HG02973 (cell line): Measurements from ENCODE around the gene FAM210B.
"Not testable (repeated sequence)": the region's sequence is repeated elsewhere in the genome, so short reads cannot be mapped to it uniquely, and the experiment has no call there.

Source experiments
- ATAC-seq: cut with Tn5 transposase; IDR thresholded peaks from one replicate; pipeline ENCODE4 v1.9.1; 2021; ENCODE audit warnings: moderate library complexity; ENCODE audit not compliant: unreplicated experiment

Gene FAM210B

DNA sequence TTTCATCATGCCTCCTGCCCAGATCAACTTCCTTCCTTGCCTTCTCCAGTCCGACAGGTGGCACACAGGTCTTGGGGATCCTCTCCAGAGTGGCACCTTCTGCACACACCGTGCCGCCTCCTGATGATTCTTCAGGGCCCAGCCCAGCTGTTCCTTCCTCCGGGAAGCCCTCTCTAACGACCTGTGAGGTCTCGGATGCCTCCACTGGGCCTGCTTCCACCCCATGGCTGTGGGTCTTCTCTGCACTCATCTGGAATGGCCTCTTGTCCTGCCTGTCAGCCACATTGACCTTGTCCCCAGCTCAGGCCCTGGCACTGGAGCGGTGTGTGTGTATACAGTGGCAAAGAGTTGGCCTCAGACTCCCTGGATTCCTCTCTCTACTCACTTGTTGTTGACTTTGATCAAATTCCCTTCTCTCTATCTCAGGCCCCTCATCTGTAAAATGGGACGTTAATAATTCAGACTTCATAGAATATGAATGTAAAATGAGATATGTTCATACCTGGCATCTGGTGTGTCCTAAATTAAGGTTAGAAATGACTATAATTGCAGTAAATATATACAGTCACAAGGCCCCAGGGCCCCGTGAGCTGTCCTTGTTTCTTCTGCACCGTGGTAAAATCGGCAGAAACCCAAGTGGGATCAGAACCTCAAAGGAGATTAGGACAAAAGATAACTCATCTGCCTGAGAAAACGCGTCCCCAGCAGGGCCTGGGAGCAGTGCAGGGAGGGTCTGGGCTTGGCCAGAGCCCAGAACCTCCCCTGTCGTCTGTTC is 1.5 kb downstream of the FAM210B start:
- no peak for ATAC-seq

DNA sequence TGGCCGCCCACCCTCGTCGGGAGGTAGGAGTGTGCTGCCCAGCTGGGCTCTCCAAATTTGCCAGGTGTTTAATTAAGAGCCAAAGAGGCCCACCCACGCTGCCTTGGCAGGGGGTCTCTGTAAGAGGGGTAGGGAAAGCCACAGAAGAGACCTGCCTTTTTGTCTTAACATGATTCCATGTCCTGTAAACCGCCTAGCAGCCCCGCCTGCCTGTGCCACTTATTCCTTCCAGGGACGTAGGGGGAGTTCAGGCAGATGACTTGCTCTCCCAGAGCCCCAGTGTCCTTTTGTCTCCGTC is 2.1 kb downstream of the FAM210B start:
- no peak for ATAC-seq

DNA sequence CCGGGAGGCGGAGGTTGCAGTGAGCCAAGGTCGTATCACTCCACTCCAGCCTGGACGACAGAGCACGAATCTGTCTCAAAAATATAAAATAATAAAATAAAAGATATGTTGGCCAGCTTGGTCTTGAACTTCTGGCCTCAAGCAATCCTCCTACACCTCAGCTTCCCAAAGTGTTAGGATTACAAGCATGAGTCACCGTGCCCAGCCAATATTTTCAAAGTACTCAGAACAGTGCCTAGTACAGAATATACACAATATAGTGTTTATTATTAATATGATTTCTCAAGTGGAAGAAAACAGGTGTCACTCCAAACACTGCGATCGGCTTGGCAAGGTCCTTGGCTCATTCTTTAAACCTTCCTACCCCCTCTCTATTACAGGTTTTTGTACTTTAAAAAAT is 3.1 kb downstream of the FAM210B start:
- no peak for ATAC-seq

DNA sequence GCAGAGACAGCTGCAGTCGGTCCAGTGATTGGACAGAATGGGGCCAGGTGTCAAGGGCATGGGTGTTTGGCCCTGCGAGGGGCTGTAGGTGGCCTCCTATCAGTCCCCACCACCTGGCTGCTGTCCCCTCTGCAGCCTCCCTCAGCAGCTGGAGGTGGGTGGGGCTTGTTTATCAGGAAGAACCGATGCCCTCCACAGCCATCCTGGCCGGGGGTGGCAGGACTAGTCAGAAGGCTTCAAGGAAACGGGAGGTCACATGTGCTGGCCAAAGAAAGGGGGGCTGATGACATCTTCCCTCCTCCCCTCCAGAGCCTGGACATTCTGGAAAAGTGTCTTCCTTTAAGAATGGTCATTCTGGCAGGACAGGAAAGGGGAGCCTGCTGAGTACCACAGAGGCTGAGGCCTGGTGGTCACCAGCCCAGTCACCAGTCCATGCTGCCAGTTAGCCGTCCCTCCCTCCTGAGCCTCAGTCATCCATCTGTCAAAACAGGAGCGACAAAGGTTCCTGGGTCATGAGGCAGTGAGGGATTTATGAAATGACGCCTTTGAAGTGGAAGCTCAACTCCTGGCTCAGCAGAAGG is 4.1 kb downstream of the FAM210B start:
- no peak for ATAC-seq

DNA sequence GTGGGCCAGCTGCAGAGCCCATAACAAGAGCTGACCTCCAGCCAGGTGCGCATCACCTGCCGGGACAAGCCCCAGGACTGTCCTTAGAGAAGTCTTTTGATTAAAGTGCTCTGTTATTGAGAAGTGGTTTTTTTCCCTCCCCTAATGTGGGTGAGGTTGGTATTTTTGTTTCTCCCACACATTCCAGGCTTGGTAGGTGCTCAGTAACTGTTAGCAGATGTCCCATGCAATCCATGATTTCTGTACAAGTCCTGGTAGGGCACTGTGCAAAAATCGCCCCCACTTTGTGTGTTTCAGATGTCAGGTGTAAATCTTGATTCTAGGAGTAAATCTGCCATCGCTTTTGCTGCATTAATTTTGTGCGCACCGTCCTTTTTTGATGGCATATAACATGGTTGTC is 4.7 kb downstream of the FAM210B start:
- no peak for ATAC-seq

DNA sequence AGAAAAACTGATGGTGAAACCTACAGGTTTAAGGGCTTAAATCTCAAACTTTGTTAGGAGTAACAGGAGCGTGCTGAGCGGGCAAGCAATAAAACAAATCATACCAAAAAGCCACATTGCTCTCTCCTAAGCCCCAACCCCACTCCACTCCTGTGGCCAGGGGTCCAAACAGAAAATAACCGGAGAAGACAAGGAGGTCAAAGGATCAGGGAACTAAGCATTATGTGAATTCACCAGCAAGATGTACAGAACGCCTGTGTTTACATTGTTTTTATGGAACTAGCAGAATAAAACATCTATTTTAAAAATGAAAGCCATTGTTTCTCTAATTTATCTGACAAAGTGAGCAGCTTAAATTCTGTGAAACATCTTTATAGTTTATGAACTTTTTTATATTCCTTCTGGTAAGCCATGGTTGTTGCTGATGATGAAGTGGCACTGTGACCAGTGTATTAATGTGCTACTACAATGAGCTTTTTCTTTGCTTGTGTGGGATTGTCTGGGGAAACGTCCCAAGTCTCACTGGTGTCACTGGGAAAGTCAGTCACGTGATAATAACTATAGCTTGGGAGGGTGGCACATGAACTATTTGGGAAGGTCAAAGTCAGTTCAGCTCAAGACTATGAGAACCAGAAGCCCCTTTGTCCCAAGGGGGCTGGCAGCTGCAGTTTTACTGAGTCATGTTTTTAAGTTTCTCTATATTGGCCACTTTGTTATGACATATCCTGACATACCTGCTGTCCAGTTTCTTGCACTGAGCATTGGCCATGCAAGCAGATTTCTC is 9.8 kb downstream of the FAM210B start:
- no peak for ATAC-seq

DNA sequence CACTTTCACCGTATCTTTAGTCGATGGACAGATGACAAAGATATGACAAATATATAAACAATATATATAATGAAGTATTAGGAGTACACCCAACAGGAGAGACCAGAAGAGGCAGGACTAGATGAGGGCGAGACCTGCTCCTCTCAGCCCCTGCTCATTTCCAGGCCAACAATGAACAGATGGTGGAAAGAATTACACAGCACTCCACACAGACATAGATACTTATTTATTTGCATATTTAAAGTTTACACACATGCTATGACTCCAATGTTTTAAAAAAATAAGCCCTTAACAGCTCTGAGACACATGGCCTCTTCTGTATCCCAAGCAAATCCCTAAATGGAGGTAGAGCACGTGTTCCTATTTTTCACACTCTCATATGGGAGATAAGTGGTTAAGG is 10.4 kb downstream of the FAM210B start:
- no peak for ATAC-seq

DNA sequence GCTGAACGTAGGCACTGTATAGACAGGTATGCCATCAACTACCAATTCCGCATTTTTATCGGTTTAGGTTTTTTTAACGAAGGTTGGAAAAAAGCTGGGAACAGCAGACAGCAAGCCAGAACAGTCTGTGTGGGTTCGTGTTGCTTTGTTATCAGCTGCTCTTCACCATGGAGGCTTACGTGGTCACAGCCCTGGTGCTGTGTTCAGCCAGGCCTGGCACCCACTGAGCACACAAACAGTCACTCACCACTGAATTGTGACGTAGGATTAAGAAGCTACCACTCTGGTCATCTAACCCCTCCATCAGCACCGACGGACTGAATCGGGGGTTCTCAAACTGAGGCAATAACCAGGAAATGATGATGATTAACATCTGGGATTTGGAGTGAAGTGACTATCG is 13.2 kb downstream of the FAM210B start:
- no peak for ATAC-seq

DNA sequence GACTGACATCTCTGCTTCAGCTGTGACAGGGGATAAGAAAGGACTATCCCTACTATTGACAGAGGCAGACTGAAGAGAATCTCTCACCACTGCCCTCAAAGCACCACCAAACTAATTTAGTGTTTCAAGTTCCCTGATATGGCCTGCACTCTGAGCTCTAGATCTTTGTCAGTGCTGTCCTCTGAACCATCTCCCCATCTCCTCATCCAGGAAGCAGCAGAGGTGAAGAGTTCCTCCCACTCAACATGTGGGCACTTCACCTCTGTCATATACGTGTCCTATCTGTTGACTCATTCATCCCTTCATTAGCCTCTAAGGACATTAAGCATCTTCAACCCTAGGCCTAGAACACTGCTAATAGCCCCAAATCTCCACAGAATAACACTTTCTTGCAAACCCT is 14.1 kb downstream of the FAM210B start:
- no peak for ATAC-seq

DNA sequence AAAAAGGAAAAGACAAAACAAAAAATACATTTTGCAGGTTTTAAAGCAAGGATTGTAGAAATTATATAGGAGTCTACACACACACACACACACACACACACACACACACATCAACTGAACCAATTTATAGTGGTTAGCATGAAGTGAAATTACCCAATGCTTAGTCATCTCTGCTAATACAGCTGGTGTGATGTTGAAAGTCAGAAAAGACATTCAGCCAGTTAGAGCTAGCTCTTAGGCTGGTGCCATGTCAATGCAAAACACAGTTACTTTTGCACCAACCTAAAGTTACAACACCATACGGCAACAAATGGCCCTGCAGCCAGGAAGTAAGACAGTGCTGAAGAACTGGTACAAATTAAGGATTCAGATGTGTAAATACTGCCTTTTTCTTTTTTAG is 15.2 kb downstream of the FAM210B start:
- ATAC-seq = no peak

DNA sequence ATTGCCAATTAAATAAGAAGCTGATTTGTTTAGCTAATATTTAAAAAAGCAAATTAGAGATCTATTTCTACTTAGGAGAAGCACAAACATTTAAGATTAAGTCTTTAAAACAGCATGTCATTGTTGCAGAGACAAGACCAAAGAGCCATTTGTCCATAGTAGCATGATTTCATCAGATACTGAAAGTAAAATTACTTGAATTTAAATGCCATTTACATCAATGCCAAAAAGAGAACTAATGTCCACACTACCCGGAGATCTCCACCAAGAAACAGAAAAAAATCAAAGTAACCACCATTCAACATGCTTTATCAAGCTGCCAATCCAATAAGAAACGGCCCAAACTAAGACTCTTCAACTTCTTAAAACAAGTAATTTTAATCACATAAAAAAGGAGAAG is 17.6 kb downstream of the FAM210B start:
- no peak for ATAC-seq

DNA sequence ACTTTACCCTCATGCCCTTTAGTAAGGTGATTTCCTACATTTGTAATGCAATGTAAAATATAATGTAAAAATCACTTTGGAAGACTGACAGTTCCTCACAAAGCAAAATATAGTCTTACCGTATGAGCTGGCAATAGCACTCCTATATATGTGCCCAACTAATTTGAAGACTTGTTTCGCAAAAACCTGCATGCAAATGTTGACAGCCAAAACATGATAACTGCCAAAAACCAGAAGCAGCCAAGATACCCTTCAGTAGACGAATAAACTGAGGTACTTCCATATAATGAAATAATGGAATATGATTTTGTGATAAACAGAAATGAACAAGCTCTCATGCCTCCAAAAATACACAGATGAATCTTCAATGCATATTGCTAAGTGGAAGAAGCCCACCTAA is 19.6 kb downstream of the FAM210B start:
- no peak for ATAC-seq

DNA sequence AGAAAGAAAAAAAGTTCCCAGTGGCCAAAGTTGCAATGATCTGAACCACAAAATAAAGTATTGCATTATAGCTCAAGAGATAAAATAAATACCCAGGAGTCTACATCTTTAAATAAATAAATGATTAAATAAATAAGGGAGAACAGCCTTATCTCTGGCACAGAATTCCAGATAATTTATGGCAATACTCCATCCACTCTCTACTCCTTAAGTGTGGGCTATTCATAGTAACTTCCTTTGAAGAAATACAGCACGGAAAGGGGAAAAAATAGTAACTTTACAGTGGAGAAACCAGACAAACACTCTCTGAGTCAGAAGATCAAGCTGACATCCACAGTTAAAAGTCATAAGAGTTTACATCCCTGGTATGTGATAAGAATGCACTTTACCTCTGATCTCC is 21.6 kb downstream of the FAM210B start:
- ATAC-seq = no peak

DNA sequence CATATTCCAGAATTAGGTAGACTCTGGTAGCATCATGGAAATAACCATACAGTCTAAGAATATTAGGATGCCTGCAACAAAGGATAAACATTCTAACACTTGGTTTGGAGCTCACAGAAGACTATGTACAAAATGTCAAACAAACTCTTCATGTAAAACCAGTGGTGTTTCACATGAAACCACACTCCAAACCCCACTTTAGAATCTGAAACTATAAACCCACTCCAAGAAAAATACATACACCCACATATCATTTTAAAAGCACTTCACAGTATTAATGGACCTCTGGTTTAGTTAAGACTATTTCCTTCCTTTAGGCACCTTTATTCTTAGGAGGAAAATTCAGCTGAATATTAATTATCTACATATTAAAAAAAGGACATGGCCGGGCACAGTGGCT is 22.7 kb downstream of the FAM210B start:
- no peak for ATAC-seq

DNA sequence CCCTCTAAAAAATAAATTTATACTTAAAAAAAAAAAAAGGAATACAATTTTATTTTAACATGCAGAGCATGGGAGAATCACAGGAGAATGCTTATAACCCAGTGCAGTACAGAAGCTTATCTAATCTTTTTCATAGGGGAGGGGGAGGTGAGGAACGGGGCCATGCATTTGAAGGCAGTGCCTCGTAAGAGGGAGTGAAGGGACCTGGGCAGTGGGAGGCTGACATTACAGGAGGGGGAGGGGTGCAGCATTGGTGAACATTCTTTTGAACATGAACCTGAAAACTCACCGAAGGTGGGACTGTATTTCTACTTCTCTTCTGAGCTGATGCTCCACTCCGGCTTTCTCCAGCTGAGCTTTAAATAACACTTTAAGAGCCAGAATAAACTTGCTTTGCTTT is 23.9 kb downstream of the FAM210B start:
- no peak for ATAC-seq

DNA sequence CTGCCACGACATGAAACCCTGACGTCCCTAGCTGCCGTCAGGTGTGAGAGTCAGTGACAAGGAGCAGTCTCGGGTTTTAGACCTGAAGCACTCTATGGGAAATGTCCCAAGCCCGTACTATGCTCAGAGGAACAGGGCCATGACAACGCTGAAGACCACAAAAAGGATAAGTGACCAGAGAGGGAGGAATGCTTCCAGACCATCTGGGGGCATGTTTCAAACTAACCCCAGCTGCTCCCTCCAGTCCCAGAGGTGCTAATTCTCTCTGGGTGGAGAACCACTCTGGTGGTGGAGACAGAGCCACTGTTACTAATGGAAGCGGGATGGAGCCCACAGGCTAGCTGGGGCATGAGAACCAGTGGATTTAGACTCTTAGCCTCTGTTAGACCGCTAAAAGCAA is 24.6 kb downstream of the FAM210B start:
- ATAC-seq = no peak

DNA sequence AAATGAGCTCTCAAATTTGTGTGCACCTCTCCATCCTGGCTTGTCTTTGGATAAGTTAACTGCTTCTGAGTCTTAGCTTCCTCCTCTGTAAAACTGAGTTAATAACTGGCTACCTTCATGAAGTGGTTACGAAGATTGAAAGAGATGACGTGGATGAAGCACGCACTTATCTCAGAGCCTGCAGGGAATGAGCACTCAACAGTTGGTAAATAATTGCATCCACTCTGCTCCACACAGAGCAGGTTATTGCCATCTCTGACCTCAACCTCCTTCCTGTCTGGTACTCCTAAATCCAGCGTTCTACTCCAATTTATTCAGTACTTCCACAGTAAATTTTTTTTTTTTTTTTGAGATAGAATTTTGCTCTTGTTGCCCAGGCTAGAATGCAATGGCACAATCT is 26.4 kb downstream of the FAM210B start:
- ATAC-seq = no peak

DNA sequence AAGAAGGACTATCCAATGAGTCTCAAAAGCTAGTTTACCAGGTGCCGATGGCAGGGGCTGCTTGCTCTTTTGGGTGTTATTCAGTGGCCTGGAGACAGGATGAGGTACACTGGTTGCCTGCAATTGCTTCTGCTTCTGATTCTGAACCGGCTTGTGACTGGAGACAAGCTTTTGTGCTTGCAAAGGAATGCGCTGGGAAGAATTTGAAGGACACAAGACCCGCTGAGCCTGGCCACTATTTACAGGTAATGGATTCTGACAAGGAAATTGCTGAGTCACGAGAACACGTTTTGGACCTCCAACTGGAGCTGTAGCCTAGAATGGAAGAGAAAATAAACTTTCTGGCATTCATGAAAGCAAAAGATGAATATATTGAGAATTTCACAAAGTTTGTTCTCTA is 27.4 kb downstream of the FAM210B start:
- ATAC-seq = no peak

DNA sequence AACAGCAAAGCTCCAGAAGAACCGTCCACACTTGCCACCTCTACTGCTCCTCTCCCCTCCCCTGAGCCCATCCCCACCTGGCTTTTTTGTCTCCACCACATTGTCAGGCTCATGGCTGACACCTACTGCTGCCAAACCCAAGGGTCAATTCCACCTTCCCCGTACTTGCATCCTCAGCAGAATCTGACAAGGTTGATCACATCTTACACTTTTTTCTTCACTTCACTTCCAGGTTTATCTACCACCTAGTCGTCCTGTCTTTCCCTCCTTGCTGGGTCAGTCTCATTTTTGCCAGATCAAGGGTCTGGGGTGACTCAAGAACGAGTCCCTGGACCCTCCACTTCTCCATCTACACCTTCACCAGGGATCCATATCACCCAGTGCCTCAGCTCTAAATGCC is 30.1 kb downstream of the FAM210B start:
- ATAC-seq = no peak

DNA sequence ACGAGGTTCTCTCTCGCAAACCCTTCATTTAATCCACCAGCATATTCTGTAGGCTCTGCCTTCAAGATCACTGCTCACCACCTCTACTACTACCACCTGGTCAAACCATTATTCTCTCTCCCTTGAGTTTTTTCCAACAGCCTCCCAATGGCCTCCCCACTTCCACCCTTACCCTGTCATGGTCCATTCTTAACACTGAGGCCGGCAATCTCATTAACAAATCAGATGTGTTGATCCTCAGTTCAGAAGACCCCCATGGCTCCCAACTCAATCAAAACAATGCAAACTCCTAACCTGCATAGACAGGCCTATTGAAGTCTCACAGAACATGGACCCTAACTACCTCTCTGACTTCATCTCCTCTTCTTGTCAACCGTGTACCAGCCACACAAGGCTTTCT is 31.0 kb downstream of the FAM210B start:
- ATAC-seq = no peak

DNA sequence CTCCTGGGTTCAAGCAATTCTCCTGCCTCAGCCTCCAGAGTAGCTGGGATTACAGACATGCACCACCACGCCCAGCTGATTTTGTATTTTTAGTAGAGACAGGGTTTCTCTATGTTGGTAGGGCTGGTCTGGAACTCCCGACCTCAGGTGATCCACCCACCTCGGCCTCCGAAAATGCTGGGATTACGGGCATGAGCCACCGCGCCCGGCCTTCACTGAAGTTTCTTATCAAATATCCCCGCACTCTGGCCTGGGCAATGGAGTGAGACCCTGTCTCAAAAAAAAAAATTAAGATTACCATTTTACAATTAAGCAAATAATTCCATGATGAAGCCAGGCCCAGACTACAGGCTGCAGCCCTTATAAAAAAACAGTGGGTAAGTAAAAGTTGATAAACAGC is 31.6 kb downstream of the FAM210B start:
- ATAC-seq = not testable (repeated sequence)

DNA sequence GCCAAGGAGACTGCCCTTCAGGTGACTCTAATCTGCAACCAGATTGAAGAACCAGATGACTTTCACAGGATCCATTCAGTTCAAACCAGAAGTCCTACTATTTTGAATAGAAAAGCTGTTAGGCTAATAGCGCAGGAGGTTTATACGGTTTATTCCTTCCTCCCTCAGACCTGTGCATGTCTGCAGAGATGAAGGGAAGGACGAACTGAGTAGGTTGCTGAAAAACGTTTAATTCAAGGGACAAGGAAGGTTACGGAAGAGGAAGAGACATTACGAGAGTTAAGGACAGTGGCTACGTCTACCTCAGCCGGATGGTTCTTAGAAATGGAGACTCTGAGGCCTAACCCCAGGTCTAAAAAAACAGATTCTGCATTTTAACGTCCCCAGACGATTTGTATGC is 32.3 kb downstream of the FAM210B start:
- no peak for ATAC-seq
